Stimulated activated CD4-positive, alpha-beta T cell treated with anti-CD3 and anti-CD28 coated beads, TNF-alpha, amount 100 ng/mL, for 24 hours (primary cell): ENCODE measurements around the gene COG1.

Source experiments
- DNase-seq, 3 experiments: peaks; one replicate each; pipeline ENCODE4 v3.0.0-alpha.2; 2020; ENCODE audit warnings: low read depth in 3 of 3

Gene COG1

DNA sequence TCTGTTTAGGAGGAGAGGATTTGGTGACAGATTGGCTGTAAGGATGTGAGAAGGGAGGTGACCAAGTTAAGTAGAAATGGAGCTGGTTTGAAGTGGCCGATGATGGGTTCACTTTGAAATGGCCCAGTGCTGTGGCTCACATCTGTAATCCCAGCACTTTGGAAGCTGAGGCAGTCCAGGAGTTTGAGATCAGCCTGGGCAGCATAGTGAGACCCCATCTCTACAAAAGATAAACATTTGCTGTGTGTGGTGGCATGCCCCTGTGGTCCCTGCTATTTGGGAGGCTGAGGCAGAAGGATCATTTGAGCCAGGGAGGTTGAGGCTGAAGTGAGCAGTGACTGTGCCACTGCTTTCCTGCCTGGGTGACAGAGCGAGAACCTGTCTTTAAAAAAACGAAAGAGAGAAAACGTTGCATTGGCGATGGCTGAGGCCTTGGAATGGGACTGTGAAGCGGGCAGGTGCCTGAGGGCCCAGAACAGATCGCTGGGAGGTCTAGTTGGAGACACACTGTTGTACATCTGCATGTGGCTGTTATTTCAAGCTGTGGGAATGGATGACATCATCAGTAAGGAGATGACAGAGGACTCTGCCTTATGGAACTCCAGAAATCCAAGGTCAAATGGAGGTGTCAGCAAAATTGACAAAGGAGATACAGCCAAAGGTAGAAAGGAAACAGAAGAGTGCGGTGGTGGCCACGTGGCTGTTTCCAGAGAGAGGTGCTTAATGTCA, 5.5 kb downstream of the COG1 start:
- DNase-seq = no peak

DNA sequence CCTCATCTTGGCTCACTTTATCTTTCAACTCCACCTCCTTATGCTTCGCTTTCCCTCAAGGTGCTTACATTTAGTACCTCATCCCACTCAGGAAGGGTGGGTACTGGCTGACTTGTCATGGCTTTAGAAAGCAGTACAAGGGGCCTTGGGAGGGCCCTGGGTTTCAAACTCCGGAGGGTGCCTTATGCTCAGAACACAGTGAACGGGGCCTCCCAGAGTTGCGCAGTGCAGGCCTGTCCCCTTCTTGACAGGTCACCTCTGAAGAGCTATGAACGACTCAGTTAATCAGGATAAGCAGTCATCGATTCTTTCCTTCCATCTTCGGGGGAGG, 6.0 kb downstream of the COG1 start:
- no peak for DNase-seq

DNA sequence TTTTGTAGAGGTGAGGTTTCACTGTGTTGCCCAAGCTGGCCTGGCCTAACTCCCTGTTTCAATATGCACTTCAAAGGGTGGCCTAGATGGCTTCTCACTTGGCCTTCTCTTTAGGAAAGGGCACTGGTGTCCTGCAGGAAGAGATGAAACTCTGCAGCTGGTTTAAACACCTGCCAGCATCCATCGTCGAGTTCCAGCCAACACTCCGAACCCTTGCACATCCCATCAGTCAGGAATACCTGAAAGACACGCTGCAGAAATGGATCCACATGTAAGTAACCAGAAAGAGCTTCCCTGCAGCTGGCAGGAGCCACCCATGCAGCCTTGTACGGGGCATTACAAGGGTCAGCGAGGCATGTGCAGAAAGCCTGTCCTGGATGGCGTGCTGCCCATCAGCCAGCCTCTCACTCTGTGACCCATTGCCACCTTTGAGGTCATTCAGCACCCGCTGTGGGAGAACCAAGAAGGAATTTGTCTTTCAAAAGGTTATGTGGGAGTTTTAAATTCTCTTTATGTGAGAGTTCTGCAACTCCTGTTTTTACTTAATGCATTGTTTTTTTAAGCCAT, 7.0 kb downstream of the COG1 start:
- no peak for DNase-seq

DNA sequence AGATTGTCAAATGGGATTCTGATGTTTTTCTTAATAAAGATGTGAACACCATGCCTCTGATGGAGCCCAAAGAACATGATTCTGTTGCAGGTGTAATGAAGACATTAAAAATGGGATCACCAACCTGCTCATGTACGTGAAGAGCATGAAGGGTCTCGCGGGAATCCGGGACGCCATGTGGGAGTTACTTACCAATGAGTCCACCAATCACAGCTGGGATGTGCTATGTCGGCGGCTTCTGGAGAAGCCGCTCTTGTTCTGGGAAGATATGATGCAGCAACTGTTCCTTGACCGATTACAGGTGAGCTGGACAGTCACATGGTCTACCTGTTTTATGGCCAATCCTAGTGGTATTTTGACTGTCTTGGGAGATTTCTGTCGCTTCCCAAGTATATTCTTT, 7.6 kb downstream of the COG1 start:
- DNase-seq = no peak

GRCh38 chr17:73201215-73202069, 8.6 kb downstream of the COG1 start:
- DNase-seq = no peak

GRCh38 chr17:73203135-73203787, 10.4 kb downstream of the COG1 start:
- no peak for DNase-seq

GRCh38 chr17:73203788-73204479, 11.1 kb downstream of the COG1 start:
- peak in 1 of 3 experiments; percentile 12 for DNase-seq

GRCh38 chr17:73205459-73205961, 12.7 kb downstream of the COG1 start:
- DNase-seq = no peak

DNA sequence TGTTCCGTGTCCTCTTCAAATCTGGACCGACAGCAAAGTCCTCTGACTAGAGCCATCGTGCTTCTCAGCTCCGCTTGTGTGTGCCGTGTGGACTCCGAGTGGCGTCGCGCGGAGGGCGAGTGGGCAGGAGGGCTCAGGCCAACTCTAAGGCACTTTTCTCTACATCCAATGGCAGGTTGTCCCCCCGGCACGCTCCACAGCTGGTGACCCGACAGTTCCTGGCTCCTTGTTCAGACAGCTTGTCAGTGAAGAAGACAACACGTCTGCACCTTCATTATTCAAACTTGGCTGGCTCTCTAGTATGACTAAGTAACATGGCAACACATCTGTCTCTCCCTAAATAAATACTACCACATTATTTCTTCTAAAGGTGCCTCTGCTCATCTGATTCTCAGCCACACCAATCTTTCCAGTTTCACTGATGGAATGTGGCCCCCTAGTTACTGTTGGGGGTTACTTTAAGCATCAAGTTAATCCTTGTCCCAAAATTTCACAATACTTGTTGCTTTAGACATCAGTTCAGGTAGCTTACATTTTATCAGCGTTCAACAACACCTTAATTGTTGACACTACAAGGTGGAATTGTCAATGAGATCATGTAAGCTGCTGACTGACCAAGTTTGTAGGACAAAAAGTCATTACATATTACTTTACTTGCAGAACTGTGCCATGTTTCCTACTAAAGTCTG, 15.4 kb downstream of the COG1 start:
- DNase-seq = no peak

DNA sequence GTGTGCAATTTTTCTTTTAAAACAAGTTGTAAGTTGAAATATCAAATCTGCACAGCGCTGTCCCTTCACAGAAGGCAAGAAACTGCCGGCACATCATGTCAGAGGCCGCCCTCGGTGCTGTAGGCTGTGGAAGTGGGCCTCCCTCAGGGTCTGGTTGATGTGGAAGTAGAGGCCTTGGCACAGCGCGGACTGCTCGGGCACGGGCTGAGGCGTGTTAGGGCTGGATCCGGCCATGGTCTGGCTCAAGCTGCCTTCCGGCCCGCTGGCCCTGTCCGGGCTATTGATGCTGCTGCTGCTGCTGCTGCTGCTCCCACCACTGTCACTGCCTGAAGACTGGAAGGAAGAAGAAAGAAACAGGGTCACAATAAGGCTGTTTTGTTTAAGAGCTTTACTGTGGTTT, 16.6 kb downstream of the COG1 start:
- DNase-seq = no peak

GRCh38 chr17:73210002-73210678, 17.3 kb downstream of the COG1 start:
- DNase-seq = no peak

GRCh38 chr17:73211745-73212144, 18.9 kb downstream of the COG1 start:
- DNase-seq = peak in 1 of 3 experiments; percentile 35

DNA sequence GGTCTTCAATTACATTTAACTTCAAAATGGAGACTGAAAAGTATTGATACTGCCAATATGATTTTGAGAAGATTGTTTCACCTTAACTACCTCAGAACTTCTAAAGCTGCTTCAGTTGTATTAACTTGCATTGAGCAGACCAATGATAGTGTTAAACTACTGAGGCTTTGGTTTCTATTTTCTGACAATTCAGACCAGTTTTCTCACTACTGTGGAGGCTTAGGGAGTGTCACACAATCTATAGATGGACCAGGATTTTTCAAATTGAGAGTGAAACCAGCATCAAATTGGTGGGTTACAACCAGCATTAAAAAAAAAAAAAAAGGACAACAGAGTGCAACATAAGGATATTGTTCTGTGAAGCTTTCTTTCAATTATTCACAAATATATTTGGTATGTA, 21.2 kb downstream of the COG1 start:
- DNase-seq = no peak

- DNase-seq = no peak
Observed at GRCh38 chr17:73214851-73215250, 22.0 kb downstream of the COG1 start.

- no peak for DNase-seq
Observed at GRCh38 chr17:73215447-73215846, 22.6 kb downstream of the COG1 start.

DNA sequence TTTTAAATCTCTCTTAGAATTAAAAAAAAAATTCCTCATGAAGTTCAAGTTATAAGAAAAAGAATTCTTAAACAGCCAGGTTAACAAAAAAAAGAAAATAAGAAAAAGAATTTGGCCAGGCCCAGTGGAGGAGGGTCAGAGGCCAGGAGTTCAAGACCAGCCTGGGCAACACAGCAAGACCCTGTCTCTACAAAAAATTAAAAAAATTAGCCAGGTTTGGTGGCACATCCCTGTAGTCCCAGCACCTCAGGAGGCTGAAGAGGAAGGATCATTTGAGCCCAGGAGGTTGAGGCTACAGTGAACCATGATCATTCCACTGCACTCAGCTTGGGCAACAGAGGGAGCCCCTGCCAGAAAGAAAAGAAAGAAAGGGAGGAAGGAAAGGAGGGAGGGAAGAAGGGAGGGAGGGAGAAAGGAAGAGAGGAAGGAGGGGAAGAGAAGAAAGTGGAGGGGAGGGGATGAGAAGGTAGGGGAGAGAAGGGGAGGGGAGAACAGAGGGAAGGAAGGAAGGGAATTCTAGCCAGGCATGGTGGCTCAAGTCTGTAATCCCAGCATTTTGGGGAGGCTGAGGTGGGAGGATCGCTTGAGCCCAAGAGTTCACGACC, 30.9 kb downstream of the COG1 start:
- DNase-seq = no peak

GRCh38 chr17:73224237-73224636, 31.4 kb downstream of the COG1 start:
- no peak for DNase-seq

GRCh38 chr17:73224663-73225305, 31.9 kb downstream of the COG1 start:
- DNase-seq = no peak

GRCh38 chr17:73226556-73227172, 33.8 kb downstream of the COG1 start:
- no peak for DNase-seq
